ENCODE results near the gene GNAQ.

- TF ChIP-seq TCF12 (IDR thresholded peaks at IDR 0.05; ENCODE audit: low read depth) (no peak), CEBPB (IDR thresholded peaks at IDR 0.05) (no peak), RAD21 (IDR thresholded peaks at IDR 0.05; ENCODE audit: low read depth) (no peak), TAF1 (IDR thresholded peaks at IDR 0.05; ENCODE audit: low read depth) (no peak), MAX (IDR thresholded peaks at IDR 0.05) (no peak), TEAD4 (IDR thresholded peaks at IDR 0.05) (no peak), CREB1 (IDR thresholded peaks at IDR 0.05; ENCODE audit: low read depth) (no peak), NFIC (IDR thresholded peaks at IDR 0.05) (no peak), FOXM1 (IDR thresholded peaks at IDR 0.05; ENCODE audit: borderline replicate concordance, low read depth) (no peak), EP300 (IDR thresholded peaks at IDR 0.05; ENCODE audit: borderline replicate concordance) (no peak)
- TF ChIP-seq, protein P1, sequence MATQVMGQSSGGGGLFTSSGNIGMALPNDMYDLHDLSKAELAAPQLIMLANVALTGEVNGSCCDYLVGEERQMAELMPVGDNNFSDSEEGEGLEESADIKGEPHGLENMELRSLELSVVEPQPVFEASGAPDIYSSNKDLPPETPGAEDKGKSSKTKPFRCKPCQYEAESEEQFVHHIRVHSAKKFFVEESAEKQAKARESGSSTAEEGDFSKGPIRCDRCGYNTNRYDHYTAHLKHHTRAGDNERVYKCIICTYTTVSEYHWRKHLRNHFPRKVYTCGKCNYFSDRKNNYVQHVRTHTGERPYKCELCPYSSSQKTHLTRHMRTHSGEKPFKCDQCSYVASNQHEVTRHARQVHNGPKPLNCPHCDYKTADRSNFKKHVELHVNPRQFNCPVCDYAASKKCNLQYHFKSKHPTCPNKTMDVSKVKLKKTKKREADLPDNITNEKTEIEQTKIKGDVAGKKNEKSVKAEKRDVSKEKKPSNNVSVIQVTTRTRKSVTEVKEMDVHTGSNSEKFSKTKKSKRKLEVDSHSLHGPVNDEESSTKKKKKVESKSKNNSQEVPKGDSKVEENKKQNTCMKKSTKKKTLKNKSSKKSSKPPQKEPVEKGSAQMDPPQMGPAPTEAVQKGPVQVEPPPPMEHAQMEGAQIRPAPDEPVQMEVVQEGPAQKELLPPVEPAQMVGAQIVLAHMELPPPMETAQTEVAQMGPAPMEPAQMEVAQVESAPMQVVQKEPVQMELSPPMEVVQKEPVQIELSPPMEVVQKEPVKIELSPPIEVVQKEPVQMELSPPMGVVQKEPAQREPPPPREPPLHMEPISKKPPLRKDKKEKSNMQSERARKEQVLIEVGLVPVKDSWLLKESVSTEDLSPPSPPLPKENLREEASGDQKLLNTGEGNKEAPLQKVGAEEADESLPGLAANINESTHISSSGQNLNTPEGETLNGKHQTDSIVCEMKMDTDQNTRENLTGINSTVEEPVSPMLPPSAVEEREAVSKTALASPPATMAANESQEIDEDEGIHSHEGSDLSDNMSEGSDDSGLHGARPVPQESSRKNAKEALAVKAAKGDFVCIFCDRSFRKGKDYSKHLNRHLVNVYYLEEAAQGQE (IDR thresholded peaks at IDR 0.05; ENCODE audit: low read depth): no peak
These were observed 323.4 kb downstream of the GNAQ start for GRCh38 chr9:77708064-77708815.

All from Ishikawa (cell line).